ENCODE measurements around the gene XPO6.

Gene XPO6

DNA sequence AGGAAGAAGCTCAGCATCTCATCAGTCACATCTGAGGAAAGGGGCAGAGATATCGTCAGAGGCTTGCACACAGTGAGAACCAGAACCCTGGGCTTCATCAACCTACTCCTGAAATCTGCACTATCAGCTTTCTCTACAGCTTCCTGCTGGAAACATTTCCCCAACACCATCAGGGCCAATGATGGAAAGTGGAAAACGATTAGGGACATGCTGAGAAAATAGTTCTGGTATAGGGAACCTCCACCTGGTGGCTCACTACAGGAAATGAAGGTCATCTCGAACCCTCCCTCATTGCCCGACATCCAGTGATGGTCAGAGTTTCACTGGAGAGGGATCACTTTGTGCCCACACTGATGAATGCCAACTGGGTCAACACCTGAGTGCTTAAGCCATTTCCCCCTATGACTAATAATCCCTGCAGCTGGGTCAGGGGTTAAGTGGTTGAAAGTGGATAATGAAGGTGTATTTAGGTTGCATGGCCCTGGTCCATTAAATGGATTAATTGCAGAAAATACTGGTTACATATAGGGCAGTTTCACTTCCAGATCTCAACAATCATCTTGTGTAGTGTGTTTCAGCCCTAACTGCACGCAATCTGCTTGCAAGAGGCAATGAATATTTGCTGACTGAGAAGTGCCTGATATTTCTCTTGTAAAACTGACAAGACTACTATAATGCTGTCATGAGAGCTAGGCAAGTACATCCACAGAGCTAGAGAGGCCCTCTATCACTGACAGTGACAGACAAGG, 105.1 kb downstream of the XPO6 start:
- DNase-seq: no peak

DNA sequence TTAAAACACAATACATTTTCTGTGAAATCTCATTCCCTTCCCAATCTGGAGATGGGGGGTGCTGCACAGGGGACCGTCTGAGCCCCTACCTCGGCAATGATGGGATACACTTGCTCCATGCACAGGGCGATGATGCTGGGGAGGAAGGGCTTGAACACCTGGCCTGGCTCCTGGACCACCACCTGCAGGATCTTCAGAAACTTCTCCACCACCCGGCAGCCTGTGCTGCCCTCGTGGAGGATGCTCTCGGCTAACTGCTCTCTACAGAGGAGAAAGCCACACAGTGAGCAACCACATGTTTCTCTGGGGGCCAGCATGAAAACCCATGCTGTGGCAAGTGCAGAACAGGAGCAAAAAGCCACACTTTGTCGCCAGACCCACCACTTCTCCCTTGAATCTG, 105.8 kb downstream of the XPO6 start:
- no peak for DNase-seq

DNA sequence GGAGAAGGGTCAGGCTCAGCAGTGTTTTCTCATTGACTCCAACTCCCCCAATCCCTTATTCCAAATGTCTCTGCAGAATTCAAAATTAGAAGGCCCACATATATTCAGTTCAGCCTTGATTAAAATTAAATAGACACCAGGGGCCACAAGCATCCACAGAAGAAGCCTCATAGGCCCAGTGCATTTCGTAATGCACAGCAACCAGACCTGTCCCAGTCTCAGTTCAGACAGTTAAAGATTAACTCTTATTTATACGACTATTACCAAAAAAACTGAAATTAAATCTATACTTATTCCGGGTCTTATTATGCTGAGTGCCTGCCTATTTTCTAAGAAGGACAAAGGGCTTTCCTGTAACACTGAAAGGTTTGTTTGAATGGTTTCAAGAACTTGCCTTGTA, 106.5 kb downstream of the XPO6 start:
- DNase-seq: no peak

DNA sequence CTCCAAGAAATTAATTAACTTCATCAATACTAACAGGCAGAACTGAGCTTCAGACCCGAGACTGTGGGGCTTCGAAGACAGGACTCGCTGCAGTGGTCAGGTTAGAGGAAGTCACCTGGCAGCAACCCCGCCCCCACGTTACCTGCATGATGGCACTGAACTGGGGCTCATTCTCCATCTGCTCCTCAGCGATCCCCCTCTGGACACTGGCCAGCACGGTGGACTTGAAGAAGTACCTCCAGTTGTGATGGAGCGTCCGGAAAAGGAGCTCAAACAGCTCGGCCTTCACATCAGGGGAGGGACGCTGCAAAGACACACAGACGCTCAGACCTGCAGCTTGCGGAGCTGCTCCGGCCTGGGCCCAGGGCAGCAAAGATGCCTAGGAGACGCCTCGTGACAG, 107.4 kb downstream of the XPO6 start:
- DNase-seq: no peak

DNA sequence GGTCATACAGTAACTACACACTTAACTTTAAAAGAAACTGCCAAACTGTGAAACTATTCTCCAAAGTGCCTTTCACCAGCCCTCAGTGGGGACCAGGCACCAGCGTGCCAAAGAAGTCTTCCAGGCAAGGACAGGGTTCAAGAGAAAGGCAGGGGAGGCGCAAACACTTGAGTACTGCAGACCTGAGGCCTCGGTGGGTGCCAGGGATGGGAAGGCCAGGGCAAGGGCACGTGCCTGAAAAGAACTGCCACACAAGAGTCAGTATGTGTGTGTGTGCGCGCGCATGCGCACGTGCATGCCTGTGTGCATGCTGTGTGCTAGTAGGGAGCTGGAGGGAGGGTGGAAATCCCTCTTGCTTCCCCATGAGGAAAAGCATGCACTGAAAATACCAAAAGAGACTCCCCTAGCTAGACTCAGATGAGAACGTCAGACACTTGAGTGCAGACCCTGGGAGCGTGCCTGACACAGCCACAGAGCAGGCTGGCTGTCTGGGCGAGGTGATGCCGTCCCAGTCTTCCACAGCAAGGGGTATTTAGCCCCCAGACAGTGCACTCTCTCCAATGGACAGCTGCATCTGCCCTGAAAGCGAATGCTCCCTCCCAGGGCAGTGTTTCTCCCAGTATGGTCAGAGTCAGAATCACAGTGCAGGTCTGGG, 108.1 kb downstream of the XPO6 start:
- DNase-seq: no peak

DNA sequence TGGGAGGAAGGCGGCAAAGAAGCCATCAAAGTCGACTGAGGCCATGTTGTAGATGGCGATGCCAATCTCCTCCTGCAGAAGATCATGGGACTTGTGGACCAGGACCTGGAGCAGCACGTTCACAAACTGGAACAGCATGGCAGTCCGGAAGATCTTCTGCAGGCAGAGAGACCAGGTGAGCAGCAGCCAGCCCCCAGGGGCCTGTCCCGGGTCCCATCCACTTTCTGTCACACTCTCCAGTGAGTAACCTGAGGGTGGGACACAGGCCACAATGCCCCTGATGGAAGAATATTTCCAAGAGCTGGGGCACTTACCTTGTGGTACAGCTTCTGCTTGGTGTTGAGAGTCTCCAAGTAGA, 110.3 kb downstream of the XPO6 start:
- DNase-seq: no peak

DNA sequence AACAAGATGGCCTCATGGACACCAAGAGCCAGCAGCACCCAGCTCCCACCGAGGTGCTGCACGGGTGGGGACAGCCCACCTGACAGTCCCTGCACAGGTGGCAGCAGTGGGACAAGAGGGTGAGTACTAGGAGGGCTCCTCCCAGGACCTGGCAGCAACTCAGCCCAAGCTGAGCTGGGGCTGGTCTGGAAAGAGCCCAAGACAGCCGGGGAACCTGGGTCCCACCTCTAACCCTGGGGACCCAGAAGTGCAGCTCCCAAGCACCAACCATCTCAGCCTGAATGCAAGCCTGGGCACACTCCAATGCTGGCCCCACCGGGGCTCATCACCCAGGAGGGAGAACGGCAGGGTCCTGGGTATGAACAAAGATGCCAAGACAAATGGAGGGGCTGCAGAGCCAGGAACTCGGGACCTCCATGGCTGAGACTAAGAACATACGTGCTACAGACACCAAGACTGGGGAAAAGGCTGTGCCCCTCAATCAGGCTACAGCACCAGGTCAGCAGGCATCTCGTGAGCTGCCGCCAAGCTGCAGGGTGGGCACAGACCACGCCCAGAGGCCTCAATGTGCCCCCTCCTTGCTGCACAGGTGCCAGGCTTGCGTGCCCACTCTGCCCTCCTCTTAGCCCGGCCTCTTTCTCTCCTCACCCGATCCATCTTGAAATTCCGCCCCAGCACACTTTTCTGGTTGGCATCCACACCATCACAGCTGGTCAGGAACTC, 110.8 kb downstream of the XPO6 start:
- no peak for DNase-seq

DNA sequence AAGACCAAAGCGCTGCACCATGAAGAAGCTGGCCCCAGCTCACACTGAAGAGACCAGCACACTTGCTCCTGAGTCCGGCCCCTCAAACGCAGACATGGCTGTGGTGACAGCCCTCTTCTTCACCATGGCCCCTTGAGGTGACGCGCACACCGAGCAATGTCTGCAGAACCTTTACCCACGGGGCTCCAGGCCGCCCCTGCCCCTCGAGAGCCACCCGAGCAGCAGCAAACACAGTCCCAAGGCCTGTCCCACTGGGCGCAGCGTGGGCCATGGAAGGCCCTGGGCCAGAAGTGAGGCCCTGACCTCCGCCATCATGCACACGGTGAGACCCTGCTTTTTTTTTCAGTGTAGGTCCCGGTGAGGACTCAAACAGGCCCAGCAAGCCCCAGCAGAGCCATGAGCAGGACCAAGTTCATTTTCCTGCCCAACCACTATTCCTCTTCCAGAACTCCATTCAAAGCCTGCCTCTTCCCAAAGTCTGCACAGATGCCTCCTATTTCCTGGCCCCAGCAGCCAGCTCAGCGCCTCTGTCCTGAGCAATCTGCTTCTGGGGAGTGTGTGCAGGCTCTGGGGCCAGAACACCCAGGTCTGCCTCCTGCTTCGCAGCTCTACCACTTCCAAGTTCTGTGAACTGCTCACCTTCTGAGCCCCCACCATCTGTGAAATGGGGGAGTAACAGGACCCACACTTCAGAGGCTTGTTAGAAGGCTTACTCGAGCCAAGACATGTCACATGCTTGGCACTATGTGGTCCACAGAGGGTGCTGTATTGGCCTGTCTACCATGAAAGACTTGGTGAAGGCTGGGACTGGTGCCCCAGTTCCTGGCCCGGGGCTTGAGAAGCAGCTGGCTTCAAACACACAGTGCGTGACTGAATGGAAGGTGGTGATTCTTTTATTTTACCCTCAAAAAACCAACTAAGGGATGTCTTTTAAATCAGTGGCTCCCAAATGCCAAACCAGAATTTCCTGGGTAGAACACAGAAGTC, 112.5 kb downstream of the XPO6 start:
- DNase-seq: no peak

DNA sequence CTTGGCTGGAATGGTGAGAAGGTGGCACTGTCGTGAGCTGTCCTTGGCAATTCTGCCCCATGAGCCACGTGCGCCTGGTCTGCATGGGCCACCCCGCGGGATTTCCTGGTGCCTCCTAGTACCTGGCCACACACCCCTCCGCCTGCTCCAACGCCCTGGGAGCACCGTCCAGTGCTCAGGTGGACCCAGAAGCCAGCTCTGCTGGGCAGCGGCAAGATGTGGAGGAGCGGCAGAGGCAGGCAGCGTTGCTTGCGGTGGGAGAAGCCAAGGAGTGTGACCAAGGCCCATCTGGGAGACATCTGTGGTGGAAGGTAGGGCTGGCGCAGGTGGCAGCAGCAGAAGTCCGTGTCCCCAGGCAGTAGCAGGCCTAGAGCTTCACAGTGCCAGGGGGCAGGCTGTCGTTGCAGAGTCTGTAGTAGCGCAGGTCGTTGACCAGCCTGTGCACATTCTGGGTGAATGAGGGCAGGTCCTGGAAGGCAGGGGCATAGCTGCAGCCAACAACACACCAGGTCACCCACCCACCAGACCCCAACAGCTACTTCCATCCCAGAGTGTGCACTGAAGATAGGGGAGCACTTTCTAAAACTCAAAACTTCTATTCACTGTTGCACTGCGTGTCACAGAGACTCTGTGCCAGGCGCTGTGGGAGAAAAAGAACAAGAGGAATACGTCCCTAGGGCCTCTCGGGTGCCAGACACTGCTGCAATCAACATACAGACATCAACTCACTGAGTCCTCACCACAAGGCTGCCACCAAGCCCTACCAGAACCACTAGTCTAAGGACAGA, 113.4 kb downstream of the XPO6 start:
- no peak for DNase-seq

DNA sequence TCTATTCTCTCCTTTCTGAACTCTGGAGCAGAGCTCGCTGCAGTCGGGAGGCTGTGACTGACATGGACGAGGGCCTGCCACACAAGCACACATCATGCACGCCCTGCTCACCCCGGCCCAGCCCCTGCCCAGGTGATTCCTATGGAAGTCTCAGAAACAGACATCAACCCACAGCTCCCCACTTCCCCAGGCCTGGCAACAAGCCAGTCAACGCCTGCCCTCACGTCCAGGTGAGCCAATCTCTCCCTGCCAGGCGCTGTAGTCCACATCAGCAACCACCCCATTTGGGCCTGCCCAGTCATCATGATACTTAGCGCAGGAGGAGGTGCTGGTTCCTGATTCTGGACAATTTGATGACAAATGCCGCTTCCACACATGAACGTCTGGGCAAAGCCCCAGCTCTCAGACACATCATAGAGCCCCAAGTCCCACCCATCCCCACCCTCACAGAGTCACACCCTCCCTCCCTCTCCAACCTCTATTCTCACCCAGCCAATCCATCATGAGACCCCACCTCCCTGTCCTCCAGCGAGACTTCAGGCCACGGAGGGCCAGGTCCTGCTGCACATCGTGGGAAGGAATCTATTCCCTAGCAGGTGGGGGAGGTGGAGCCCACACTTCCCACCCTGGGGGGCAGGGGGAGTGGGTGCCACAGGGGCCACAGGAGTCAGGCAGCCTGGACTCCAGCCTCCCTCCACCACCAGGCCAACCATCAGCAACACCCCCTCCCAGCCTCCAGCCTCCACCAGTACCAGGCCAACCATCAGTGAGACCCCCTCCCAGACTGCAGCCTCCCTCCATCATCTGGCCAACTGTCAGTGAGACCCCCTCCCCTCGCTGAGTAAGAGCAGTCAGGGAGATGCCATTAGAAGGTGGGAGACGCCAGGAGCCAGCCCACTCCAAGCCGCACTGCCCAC, 114.5 kb downstream of the XPO6 start:
- no peak for DNase-seq

DNA sequence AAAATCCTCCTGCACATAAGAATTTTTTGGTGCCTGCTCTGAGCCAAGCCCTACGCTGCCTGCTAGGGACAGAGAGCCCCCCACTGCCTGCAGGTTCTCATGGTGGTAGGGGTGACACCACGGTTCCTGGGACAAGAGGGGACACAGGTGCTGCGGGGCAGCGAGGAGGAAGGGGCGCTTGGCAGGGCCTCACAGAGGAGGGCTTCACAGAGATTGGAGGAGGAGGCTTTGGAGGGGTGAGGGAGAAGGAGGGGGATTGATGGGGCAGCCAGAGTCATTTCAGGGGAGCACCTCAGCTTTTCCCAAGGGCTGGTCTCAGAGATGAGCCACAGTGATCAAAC, 118.4 kb downstream of the XPO6 start:
- DNase-seq: no peak

DNA sequence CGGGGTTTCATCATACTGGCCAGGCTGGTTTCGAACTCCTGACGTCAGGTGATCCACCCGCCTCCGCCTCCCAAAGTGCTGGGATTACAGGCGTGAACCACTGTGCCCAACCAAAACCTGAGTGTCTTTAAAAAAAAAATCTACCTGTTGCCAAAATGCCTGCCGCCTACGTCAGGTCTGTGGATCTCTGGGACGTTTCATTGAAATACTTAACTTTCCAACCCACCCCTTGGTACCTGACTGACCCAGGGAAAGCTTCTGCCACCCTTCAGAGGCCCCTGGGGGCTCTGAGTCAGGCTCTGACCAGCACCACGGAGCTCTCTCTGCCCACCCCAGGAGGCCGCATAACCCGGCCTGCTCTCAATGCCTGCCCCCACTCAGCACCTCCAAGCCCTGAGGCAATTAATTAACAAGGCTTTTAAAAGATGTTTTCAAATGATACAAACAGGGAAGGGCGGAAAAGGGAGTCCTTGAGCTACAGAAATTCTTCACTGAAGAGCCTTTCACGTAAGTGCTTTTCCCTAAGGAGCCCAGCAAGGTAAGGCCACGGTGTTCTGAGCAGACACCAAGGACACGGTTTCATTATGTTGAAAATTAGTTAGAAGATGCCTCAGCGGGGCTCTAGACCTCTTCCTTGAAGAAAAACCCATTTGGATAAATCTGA, 118.9 kb downstream of the XPO6 start:
- no peak for DNase-seq

DNA sequence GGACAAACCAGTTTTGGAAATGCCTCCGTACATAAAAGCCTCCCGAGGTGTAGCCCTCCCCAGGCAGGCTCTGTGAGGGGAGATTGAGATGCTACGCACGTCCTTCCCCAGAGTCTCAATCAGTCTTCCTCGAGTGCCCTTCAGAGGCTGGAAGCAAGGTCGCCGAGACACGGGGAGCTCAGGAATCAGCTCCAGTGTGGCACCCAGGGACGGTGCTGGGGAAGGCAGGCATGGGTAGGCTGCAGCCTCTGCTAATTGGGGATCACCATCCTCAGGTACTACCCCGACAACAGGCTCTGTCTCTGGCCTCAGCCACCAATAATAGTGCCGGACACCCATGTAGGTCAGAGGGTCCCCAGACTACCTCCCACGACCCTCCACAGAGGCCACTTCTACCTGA, 120.1 kb downstream of the XPO6 start:
- DNase-seq: no peak

DNA sequence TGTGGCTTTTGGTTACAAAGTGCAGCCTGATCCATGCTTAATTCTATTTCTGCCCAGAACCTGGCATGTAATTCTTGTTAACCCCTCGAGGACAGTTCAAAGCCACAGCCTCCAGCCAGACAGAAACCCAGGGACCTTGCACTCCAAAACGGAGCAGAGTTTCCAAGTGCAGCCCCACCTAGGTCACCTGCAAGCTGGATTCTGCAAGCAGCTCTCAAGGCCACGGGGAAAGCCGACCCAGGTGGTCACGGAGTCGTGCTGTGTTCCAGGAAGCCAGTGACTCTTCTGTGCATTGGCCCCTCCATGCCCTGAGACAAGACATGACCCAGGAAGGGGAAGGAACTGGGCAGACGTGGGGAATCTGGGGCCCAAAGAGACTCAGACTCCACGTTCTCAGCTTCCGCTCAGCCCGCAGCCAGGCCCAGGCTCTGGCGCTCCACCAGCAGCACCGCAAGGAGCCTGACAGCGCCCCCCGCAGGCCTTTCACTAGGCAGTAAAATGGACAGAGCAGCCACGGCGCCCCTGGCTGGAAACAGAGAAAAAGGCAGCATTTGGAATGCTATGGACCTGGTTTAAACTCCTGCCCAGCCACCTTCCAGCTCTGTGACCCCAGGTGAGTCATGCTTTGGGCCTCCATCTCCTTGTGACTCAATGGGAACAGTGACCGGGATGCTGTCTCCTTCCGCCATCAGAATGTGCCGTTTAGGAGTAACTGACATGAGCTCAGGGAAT, 121.0 kb downstream of the XPO6 start:
- DNase-seq: no peak

DNA sequence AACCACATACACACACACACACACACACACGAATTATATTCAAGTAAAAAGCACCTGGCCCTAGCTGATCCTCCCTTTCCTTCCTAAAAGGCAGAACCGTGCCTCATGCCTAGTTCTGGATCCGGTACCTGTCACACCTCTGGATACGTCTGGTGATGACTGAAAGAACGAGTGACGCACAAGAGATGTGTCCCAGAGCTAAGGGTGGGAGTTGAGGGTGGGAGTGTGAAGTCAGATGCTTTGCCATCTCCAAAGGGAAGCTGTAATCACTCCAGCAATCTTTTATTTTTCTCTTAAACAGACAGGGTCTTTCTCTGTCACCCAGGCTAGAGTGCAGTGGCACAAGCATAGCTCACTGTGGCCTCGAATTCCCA, 121.8 kb downstream of the XPO6 start:
- DNase-seq: no peak

DNA sequence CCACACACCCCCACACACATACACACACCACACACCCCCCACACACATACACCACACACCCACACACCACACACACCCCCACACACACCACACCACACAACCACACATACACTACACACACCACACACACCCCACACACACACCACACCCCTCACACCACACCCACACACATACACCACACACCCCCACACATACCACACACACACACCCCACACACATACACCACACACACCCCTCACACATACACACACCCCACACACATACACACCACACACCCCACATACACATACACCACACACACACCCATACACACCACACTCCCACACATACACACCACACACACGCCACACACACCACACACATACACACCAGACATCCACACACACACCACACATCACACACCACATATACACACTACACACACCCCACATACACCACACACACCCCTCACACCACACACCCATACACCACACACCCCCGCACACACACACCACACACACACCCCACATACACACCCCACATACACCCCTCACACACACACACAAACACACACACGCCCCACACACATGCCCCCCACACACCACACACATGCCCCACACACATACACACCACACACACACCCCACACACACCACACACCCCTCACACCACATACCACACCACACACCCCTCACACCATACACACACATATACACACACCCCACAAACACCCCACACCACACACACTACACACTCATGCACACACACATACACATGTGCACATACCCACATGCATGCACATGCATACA, 122.4 kb downstream of the XPO6 start:
- DNase-seq: no peak

DNA sequence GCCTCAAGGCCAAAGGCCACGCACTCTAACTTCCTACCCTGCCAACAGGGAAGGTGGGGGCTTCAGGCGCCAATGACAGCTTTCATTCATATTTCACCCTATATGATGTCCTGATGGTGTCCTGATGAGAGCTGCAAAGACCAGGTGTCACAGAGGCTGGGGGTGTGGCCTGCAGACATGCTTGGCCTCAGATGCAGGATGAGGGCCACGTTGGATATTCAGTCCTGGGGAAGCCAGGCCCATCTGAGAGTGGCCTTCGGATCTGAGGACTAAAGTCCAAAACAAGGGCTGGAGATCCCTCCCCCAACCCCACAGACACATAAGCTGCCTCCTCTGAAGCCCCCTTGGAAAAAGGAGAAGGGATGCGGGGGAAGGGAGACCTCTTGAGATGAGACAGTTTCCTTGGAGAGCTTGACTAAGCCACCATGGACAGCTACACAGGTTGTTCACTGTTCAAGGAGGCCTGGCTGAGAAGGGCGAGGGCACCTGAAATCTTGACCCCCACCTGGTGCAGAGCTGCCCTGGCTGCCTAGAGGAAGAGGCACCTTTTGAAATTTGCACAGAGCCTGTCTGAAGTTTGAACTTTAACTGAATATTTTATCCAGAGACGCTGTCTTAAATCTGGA, 124.0 kb downstream of the XPO6 start:
- DNase-seq: no peak

DNA sequence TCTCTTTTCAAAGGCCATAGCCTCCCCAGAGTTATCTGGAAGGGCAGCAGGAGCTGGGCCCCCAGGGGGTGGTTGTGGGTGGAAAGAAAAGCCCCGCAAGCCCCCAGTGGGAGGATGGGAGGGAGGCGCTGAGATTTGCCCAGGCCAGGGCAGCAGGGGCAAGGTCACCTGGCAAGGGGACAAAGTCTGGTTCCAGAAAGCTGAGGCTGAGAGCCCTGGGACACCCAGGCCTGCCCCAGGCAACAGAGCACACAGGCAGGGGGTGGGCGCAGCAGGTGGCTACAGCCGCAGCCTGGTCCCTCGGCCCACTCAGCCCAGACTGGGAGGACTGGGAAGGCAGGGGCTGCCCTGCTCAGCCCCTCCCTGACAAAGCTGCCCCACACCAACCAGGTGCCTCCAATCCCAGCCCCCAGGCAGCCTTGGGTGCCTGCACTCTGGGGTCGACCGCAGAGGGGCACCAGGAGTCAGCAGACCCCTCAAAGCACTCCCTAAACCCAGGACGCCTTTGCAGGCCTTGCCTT, 124.6 kb downstream of the XPO6 start:
- no peak for DNase-seq
